IMR-90 (cell line): ENCODE data around the gene EMX2. TPM values are rescaled to one million over a fixed set of nuclear protein-coding genes. Genes with fewer than 3 reads are reported as not detected.

Experiments
- ATAC-seq: fragments of 200-7000 bp; cut with Tn5 transposase; 2 replicates; pipeline ENCODE4 v1.9.1; 2020; ENCODE audit warnings: low read depth, mild to moderate bottlenecking, moderate library complexity
- BruUV-seq: library from RNA; stranded (reverse); fragments of 400-500 nt; replicated peaks from 2 replicates; lab custom pipeline; 2021; lab: Mats Ljungman, UMichigan
- CTCF ChIA-PET: fragments of 300-600 bp; formaldehyde crosslinking; extraction: SDS; loops from one replicate; lab custom pipeline; 2021; ENCODE audit warnings: antibody characterized with exemption; lab: Yijun Ruan, JAX
- POLR2A ChIA-PET: fragments of 300-600 bp; sonication (Branson Sonifier 250); formaldehyde crosslinking; loops from one replicate; lab custom pipeline; 2022; ENCODE audit warnings: antibody characterized with exemption; ENCODE audit not compliant: unreplicated experiment; lab: Charles Lee
- DNase-seq: peaks from one replicate; pipeline ENCODE4 v3.0.0; 2013
- H2AFZ ChIP-seq: replicated peaks from 2 replicates; pipeline ENCODE3; 2013; ENCODE audit warnings: low read length, mild to moderate bottlenecking; ENCODE audit not compliant: poor library complexity
- H2AK5ac ChIP-seq: 2 replicates; pipeline ENCODE4 v1.6.1; 2013; ENCODE audit warnings: low read depth, low read length, inconsistent platforms
- H2AK9ac ChIP-seq: replicated peaks from 2 replicates; pipeline ENCODE3; 2013; ENCODE audit warnings: mild to moderate bottlenecking, low read depth, low read length, moderate library complexity; ENCODE audit not compliant: poor library complexity
- H2BK120ac ChIP-seq: 2 replicates; pipeline ENCODE4 v1.6.1; 2013; ENCODE audit warnings: low read depth, low read length, inconsistent platforms
- H2BK15ac ChIP-seq: 3 replicates; pipeline ENCODE4 v1.6.1; 2013; ENCODE audit warnings: low read depth, low read length, inconsistent platforms
- H2BK20ac ChIP-seq: 2 replicates; pipeline ENCODE4 v1.6.1; 2013; ENCODE audit warnings: low read depth, mild to moderate bottlenecking, inconsistent platforms, low read length, moderate library complexity
- H2BK5ac ChIP-seq: 2 replicates; pipeline ENCODE4 v1.6.1; 2013; ENCODE audit warnings: mild to moderate bottlenecking, low read depth, low read length, inconsistent platforms; ENCODE audit not compliant: poor library complexity, severe bottlenecking
- H3K14ac ChIP-seq: replicated peaks from 2 replicates; pipeline ENCODE4 v1.6.1; 2013; ENCODE audit warnings: low read depth, low read length, inconsistent platforms
- H3K18ac ChIP-seq: 2 replicates; pipeline ENCODE4 v1.6.1; 2013; ENCODE audit warnings: low read depth, low read length, control low read depth
- H3K23ac ChIP-seq: 2 replicates; pipeline ENCODE4 v1.6.1; 2013; ENCODE audit warnings: low read depth, low read length, inconsistent platforms
- H3K27ac ChIP-seq: 2 replicates; pipeline ENCODE4 v1.5.1; 2013; ENCODE audit warnings: mild to moderate bottlenecking, control low read depth, low read length; ENCODE audit not compliant: insufficient read depth
- H3K27me3 ChIP-seq: 2 replicates; pipeline ENCODE4 v1.6.1; 2013; ENCODE audit warnings: low read length; ENCODE audit not compliant: control insufficient read depth, insufficient read depth
- H3K36me3 ChIP-seq: 2 replicates; pipeline ENCODE4 v1.6.1; 2013; ENCODE audit warnings: low read length, mixed read lengths; ENCODE audit not compliant: control insufficient read depth, insufficient read depth
- H3K4ac ChIP-seq: 2 replicates; pipeline ENCODE4 v1.6.1; 2013; ENCODE audit warnings: low read depth, low read length, inconsistent platforms
- H3K4me1 ChIP-seq: 2 replicates; pipeline ENCODE4 v1.6.1; 2013; ENCODE audit warnings: low read length, mixed read lengths; ENCODE audit not compliant: control insufficient read depth, insufficient read depth
- H3K4me2 ChIP-seq: 2 replicates; pipeline ENCODE4 v1.6.1; 2013; ENCODE audit warnings: low read depth, mild to moderate bottlenecking, control low read depth, low read length, moderate library complexity
- H3K4me3 ChIP-seq: 2 replicates; pipeline ENCODE4 v1.5.1; 2013; ENCODE audit warnings: low read depth, mild to moderate bottlenecking, control low read depth, low read length, moderate library complexity; ENCODE audit not compliant: insufficient read depth
- H3K56ac ChIP-seq: 2 replicates; pipeline ENCODE4 v1.6.1; 2013; ENCODE audit warnings: low read length, inconsistent platforms; ENCODE audit not compliant: insufficient read depth; ENCODE audit errors: extremely low read depth
- H3K79me1 ChIP-seq, 2 experiments: 2 replicates each; pipeline ENCODE4 v1.6.1; 2013; ENCODE audit warnings: low read length in 2 of 2, inconsistent platforms in 1 of 2, low read depth in 1 of 2
- H3K9ac ChIP-seq: 2 replicates; pipeline ENCODE4 v1.6.1; 2013; ENCODE audit warnings: low read depth, low read length, control low read depth
- H3K9me1 ChIP-seq: 2 replicates; pipeline ENCODE4 v1.6.1; 2013; ENCODE audit warnings: low read length, inconsistent platforms; ENCODE audit not compliant: insufficient read depth
- H3K9me3 ChIP-seq: 2 replicates; pipeline ENCODE4 v1.6.1; 2013; ENCODE audit warnings: low read length; ENCODE audit not compliant: control insufficient read depth, insufficient read depth
- H4K20me1 ChIP-seq: 2 replicates; pipeline ENCODE4 v1.6.1; 2013; ENCODE audit warnings: low read length, inconsistent platforms; ENCODE audit not compliant: insufficient read depth
- H4K5ac ChIP-seq: 2 replicates; pipeline ENCODE4 v1.6.1; 2013; ENCODE audit warnings: mild to moderate bottlenecking, low read depth, low read length, control low read depth
- H4K8ac ChIP-seq, 2 experiments: 2 replicates each; pipeline ENCODE4 v1.6.1; 2013; ENCODE audit warnings: low read depth in 2 of 2, low read length in 2 of 2, control low read depth in 1 of 2, inconsistent platforms in 1 of 2
- H4K91ac ChIP-seq: 2 replicates; pipeline ENCODE4 v1.6.1; 2013; ENCODE audit warnings: low read depth, low read length, inconsistent platforms; ENCODE audit not compliant: insufficient read depth
- BHLHE40 ChIP-seq: fragments of 150-350 bp; IDR thresholded peaks from 2 replicates; pipeline ENCODE4 v1.6.1; 2016; ENCODE audit warnings: mild to moderate bottlenecking, low read depth, low read length
- CEBPB ChIP-seq: IDR thresholded peaks from 2 replicates; pipeline ENCODE4 v1.6.1; 2012; ENCODE audit warnings: low read depth, low read length, improper control_type of control experiment
- CHD1 ChIP-seq: IDR thresholded peaks from 2 replicates; pipeline ENCODE4 v1.6.1; 2012; ENCODE audit warnings: low read depth, low read length, improper control_type of control experiment
- CTCF ChIP-seq: conservative IDR thresholded peaks from 2 replicates; pipeline ENCODE4 v1.5.1; 2012; ENCODE audit warnings: mild to moderate bottlenecking, low read depth, low read length, improper control_type of control experiment
- ELK1 ChIP-seq: fragments of 150-350 bp; IDR thresholded peaks from 2 replicates; pipeline ENCODE4 v1.6.1; 2016; ENCODE audit warnings: low read depth, mild to moderate bottlenecking, low read length, moderate library complexity, borderline replicate concordance
- FOS ChIP-seq: fragments of 150-350 bp; IDR thresholded peaks from 2 replicates; pipeline ENCODE4 v1.6.1; 2016; ENCODE audit warnings: low read depth, low read length
- MAFK ChIP-seq: IDR thresholded peaks from 2 replicates; pipeline ENCODE4 v1.6.1; 2012; ENCODE audit warnings: low read depth, low read length, improper control_type of control experiment
- MXI1 ChIP-seq: IDR thresholded peaks from 2 replicates; pipeline ENCODE4 v1.6.1; 2012; ENCODE audit warnings: low read depth, mild to moderate bottlenecking, low read length, moderate library complexity, borderline replicate concordance
- RAD21 ChIP-seq: IDR thresholded peaks from 2 replicates; pipeline ENCODE4 v1.6.1; 2012; ENCODE audit warnings: low read length, improper control_type of control experiment
- RFX5 ChIP-seq: IDR thresholded peaks from 2 replicates; pipeline ENCODE4 v1.8.0; 2012; ENCODE audit warnings: low read depth, mild to moderate bottlenecking, low read length, moderate library complexity
- SMC3 ChIP-seq: fragments of 150-350 bp; IDR thresholded peaks from 2 replicates; pipeline ENCODE4 v1.6.1; 2016; ENCODE audit warnings: low read depth, mild to moderate bottlenecking, antibody characterized with exemption, low read length, moderate library complexity
- WGBS, 2 experiments: methylation state at CpG; one replicate each; pipeline versions ENCODE4 v1.1.5 to v1.1.7; 2013; ENCODE audit warnings: missing lambda C conversion rate in 2 of 2; ENCODE audit not compliant: insufficient read length in 1 of 2; ENCODE audit errors: extremely low coverage in 2 of 2; 5-methylcytosine and 5-hydroxymethylcytosine counted together
- dilution Hi-C: fragments of 300-500 bp; cut with HindIII; formaldehyde crosslinking; loops from one replicate; pipeline ENCODE4 v1.14.3; 2018; ENCODE audit warnings: low sequenced_read_pairs; ENCODE audit not compliant: unreplicated experiment
- in situ Hi-C: fragments of 300-500 bp; cut with MboI; formaldehyde crosslinking; loops from 3 replicates; pipeline ENCODE4 v1.14.3; 2019; ENCODE audit warnings: low sequenced_read_pairs, inconsistent platforms, mixed read lengths
- intact Hi-C: fragments of 100-400 bp; cut with micrococcal nuclease; formaldehyde crosslinking; loops from 2 replicates; pipeline ENCODE4 v1.10.0; 2022
- polyA plus RNA-seq, 3 experiments: library from polyadenylated mRNA; depleted of rRNA; stranded (reverse); fragments of >200 nt; gene quantifications; 2 replicates each; pipeline ENCODE4 v1.2.3, GENCODE V29; 2012; ENCODE audit warnings: low replicate concordance in 1 of 3
- total RNA-seq: library from RNA; depleted of rRNA; stranded (reverse); fragments of >200 nt; gene quantifications from 2 replicates; pipeline ENCODE4 v1.2.3, GENCODE V29; 2012

Gene EMX2
- total and polyA plus RNA-seq, 2 of the 4 experiments (the other 2 are of a cell fraction) = not detected

- Histone ChIP-seq H3K4me2 (no peak overlapping the region), H3K9me3 (peaks cover 4% of the 10 kb centered on the region), H2BK120ac (no peak overlapping the region), H3K14ac (no peak overlapping the region), H2BK20ac (no peak overlapping the region), H3K79me1 (no peaks in the 10 kb centered on the region), H3K23ac (no peak overlapping the region), H2AK9ac (no peak overlapping the region), H2BK15ac (no peak overlapping the region), H3K27me3 (peaks cover 87% of the 10 kb centered on the region), H3K18ac (no peak overlapping the region), H4K8ac (no peak overlapping the region), H3K56ac (no peak overlapping the region), H3K4me1 (no peaks in the 10 kb centered on the region; the same call in 1 of the 2 replicates), H3K4me3 (no peak overlapping the region), H2AK5ac (no peak overlapping the region), H3K27ac (no peak overlapping the region), H3K4ac (no peak overlapping the region), H2AFZ (no peak overlapping the region), H2BK5ac (no peak overlapping the region), H3K9ac (no peak overlapping the region), H4K91ac (no peak overlapping the region), H4K20me1 (no peaks in the 10 kb centered on the region), H3K36me3 (no peaks in the 10 kb centered on the region), H3K9me1 (no peaks in the 10 kb centered on the region), H4K5ac (no peak overlapping the region)
- ChIA-PET POLR2A (no interaction called here), CTCF (no interaction called here)
- TF ChIP-seq CTCF = no peak
- TF ChIP-seq SMC3 = no peak
- TF ChIP-seq FOS = no peak
- no peak for TF ChIP-seq CHD1
- TF ChIP-seq BHLHE40 = no peak
- TF ChIP-seq MXI1 = no peak
- TF ChIP-seq RFX5 = no peak
- TF ChIP-seq CEBPB = no peak
- no peak for TF ChIP-seq ELK1
- TF ChIP-seq RAD21 = no peak
- TF ChIP-seq MAFK = no peak
- dilution Hi-C loops = no loop called here
- in situ Hi-C loops = no loop called here
- ATAC-seq (no peak), DNase-seq (no peak)
- no CpG with 5 or more reads among the region's 6 CpGs for WGBS, 2 experiments
- BruUV-seq = no TSS peak
- intact Hi-C loops = no loop called here
These were observed 6.6 kb downstream of the EMX2 start for GRCh38 chr10:117549100-117549585.
